Ammon's horn (tissue), 1 donor: ENCODE measurements around the gene PLPP3.

Source experiments
- DNase-seq: peaks from one replicate; pipeline ENCODE4 v3.0.0-alpha.2; 2016; ENCODE audit warnings: low spot score

Gene PLPP3

GRCh38 chr1:56496821-56497772, 82.3 kb downstream of the PLPP3 start:
- DNase-seq = no peak

- DNase-seq = no peak
Observed at GRCh38 chr1:56496158-56496557, 83.2 kb downstream of the PLPP3 start.

- no peak for DNase-seq
Observed at GRCh38 chr1:56495538-56495937, 83.8 kb downstream of the PLPP3 start.

GRCh38 chr1:56494306-56494705, 85.1 kb downstream of the PLPP3 start:
- no peak for DNase-seq

- no peak for DNase-seq
Observed at GRCh38 chr1:56493826-56494225, 85.5 kb downstream of the PLPP3 start.

GRCh38 chr1:56491441-56491840, 87.9 kb downstream of the PLPP3 start:
- no peak for DNase-seq

GRCh38 chr1:56490619-56491018, 88.7 kb downstream of the PLPP3 start:
- DNase-seq = no peak

- no peak for DNase-seq
Observed at GRCh38 chr1:56489695-56490094, 89.7 kb downstream of the PLPP3 start.

- DNase-seq = no peak
Observed at GRCh38 chr1:56484695-56485094, 94.7 kb downstream of the PLPP3 start.

GRCh38 chr1:56483104-56483503, 96.3 kb downstream of the PLPP3 start:
- no peak for DNase-seq

GRCh38 chr1:56482486-56482885, 96.9 kb downstream of the PLPP3 start:
- no peak for DNase-seq

GRCh38 chr1:56481140-56481694, 98.1 kb downstream of the PLPP3 start:
- DNase-seq = no peak

GRCh38 chr1:56478734-56479133, 100.6 kb downstream of the PLPP3 start:
- no peak for DNase-seq

GRCh38 chr1:56477164-56478111, 101.9 kb downstream of the PLPP3 start:
- peak; percentile 78 for DNase-seq

- DNase-seq = peak; percentile 47
Observed at GRCh38 chr1:56473582-56474270, 105.6 kb downstream of the PLPP3 start.

GRCh38 chr1:56472860-56473259, 106.5 kb downstream of the PLPP3 start:
- DNase-seq = peak; percentile 42

GRCh38 chr1:56469640-56470371, 109.6 kb downstream of the PLPP3 start:
- DNase-seq = peak; percentile 33

- no peak for DNase-seq
Observed at GRCh38 chr1:56468518-56468917, 110.8 kb downstream of the PLPP3 start.

GRCh38 chr1:56466538-56466937, 112.8 kb downstream of the PLPP3 start:
- DNase-seq = no peak

- DNase-seq = no peak
Observed at GRCh38 chr1:56464294-56464693, 115.1 kb downstream of the PLPP3 start.

GRCh38 chr1:56463376-56463775, 116.0 kb downstream of the PLPP3 start:
- DNase-seq = no peak
